Measurements from ENCODE around the gene C10orf90. TPM values are rescaled to one million over a fixed set of nuclear protein-coding genes. Genes with fewer than 3 reads are reported as not detected.

The C10orf90 gene
- total RNA-seq, 1 donor from 2014 or later: not detected

GRCh38 chr10:126595160-126595559, 75.3 kb downstream of the C10orf90 start:
- TF ChIP-seq, protein P1, sequence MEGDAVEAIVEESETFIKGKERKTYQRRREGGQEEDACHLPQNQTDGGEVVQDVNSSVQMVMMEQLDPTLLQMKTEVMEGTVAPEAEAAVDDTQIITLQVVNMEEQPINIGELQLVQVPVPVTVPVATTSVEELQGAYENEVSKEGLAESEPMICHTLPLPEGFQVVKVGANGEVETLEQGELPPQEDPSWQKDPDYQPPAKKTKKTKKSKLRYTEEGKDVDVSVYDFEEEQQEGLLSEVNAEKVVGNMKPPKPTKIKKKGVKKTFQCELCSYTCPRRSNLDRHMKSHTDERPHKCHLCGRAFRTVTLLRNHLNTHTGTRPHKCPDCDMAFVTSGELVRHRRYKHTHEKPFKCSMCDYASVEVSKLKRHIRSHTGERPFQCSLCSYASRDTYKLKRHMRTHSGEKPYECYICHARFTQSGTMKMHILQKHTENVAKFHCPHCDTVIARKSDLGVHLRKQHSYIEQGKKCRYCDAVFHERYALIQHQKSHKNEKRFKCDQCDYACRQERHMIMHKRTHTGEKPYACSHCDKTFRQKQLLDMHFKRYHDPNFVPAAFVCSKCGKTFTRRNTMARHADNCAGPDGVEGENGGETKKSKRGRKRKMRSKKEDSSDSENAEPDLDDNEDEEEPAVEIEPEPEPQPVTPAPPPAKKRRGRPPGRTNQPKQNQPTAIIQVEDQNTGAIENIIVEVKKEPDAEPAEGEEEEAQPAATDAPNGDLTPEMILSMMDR (IDR thresholded peaks at IDR 0.05; ENCODE audit: unreplicated experiment): no peak
- Mint-ChIP-seq H3K27me3 (peaks cover 14% of the 10 kb centered on the region), H3K27ac (no peak overlapping the region)

DNA sequence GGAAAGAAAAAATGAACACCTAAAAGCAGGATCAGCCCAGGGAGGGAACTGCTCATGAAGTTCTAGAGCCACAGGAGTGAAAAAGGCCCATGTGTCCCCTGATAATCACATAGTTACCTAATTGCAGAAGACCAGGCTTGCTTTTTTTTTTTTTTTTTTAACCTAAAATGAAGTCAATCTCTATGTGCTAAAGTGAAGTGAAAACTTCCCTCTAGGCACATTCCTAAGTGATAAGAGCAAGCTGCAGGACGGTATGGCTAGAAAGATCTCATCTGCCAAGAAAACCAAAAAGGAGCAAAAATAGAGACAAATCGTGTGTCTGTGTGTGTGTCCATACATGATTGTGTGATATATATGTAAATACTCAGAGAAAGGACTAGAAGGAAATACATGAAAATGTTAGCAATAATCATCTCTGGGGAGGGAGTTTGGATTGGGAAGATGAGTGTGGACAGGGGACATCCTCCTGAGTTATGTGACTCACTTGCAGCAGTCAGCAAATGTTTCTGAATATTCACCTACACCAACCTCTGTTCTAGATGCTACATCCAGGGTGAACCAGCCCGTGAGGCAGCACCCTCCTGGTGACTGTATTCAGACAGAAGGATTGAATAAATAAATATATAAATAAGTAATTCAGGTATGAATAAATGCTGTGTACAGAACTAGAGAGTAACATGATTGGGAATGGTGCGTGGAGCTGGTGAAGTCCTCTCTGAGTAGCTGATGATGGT, 76.4 kb downstream of the C10orf90 start:
- TF ChIP-seq, protein P1 (IDR thresholded peaks at IDR 0.05; ENCODE audit: unreplicated experiment): no peak
- Mint-ChIP-seq H3K27me3 (peaks cover 14% of the 10 kb centered on the region), H3K36me3 (ENCODE audit: insufficient read depth) (no peaks in the 10 kb centered on the region), H3K4me1 (ENCODE audit: low read depth) (no peaks in the 10 kb centered on the region), H3K4me3 (ENCODE audit: low read depth) (no peak overlapping the region), H3K27ac (no peak overlapping the region), H3K9me3 (ENCODE audit: low read depth) (no peaks in the 10 kb centered on the region)
- DNase-seq (ENCODE audit: low spot score, unreplicated experiment): no peak

More at GRCh38 chr10:126595160-126595559, 75.3 kb downstream of the C10orf90 start:
- no peaks in the 10 kb centered on the region for H3K36me3 Mint-ChIP-seq (ENCODE audit: insufficient read depth)
- H3K4me1 Mint-ChIP-seq (ENCODE audit: low read depth): no peaks in the 10 kb centered on the region
- H3K9me3 Mint-ChIP-seq (ENCODE audit: low read depth): no peaks in the 10 kb centered on the region
- DNase-seq (ENCODE audit: low spot score, unreplicated experiment): no peak
- no peak overlapping the region for H3K4me3 Mint-ChIP-seq (ENCODE audit: low read depth)

DNA sequence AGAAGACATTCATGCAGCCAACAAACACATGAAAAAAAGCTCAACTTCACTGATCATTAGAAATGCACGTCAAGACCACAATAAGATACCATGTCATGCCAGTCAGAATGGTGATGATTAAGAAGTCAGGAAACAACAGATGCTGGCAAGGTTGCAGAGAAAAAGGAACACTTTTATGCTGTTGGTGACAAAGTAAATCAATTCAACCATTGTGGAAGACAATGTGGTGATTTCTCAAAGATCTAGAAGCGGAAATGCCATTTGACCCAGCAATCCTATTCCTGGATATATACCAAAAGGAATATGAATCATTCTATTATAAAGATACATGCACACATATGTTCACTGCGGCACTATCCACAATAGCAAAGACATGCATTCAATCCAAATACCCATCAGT, 77.6 kb downstream of the C10orf90 start:
- Mint-ChIP-seq H3K9me3 (ENCODE audit: low read depth) (no peaks in the 10 kb centered on the region), H3K36me3 (ENCODE audit: insufficient read depth) (no peaks in the 10 kb centered on the region), H3K27ac (no peak overlapping the region), H3K4me1 (ENCODE audit: low read depth) (no peaks in the 10 kb centered on the region), H3K27me3 (peaks cover 17% of the 10 kb centered on the region), H3K4me3 (ENCODE audit: low read depth) (no peak overlapping the region)
- TF ChIP-seq, protein P1 (IDR thresholded peaks at IDR 0.05; ENCODE audit: unreplicated experiment): no peak
- no peak for DNase-seq (ENCODE audit: low spot score, unreplicated experiment)

- TF ChIP-seq, protein P1 (IDR thresholded peaks at IDR 0.05; ENCODE audit: unreplicated experiment): no peak
- Mint-ChIP-seq H3K4me3 (ENCODE audit: low read depth) (no peak overlapping the region), H3K27ac (no peak overlapping the region), H3K36me3 (ENCODE audit: insufficient read depth) (no peaks in the 10 kb centered on the region), H3K27me3 (peaks cover 28% of the 10 kb centered on the region), H3K4me1 (ENCODE audit: low read depth) (peaks cover 2% of the 10 kb centered on the region), H3K9me3 (ENCODE audit: low read depth) (no peaks in the 10 kb centered on the region)
- no peak for DNase-seq (ENCODE audit: low spot score, unreplicated experiment)
These were observed 82.5 kb downstream of the C10orf90 start for GRCh38 chr10:126588024-126588423.

DNA sequence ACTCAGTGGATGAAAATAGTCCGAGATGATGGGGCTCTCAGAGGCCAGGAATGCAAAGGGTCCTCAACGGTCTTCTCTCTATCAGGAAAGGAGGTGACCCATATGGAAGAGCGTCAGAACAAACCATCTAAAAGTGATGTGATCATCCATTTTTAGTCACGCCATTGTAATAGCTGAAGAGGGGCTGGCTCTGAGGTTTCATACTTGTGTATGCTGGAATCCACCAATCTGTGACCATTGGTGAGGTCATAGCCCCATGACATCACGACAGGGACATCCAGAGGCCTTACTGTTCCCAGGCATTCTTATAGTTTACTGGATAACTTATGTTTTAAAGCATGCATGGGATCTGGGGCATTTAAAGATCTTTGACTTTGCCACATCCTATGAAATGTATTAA, 83.6 kb downstream of the C10orf90 start:
- no peak overlapping the region for H3K27ac Mint-ChIP-seq
- no peak for DNase-seq (ENCODE audit: low spot score, unreplicated experiment)
- peaks cover 30% of the 10 kb centered on the region for H3K27me3 Mint-ChIP-seq
- no peaks in the 10 kb centered on the region for H3K9me3 Mint-ChIP-seq (ENCODE audit: low read depth)
- H3K36me3 Mint-ChIP-seq (ENCODE audit: insufficient read depth): no peaks in the 10 kb centered on the region
- H3K4me1 Mint-ChIP-seq (ENCODE audit: low read depth): peaks cover 2% of the 10 kb centered on the region
- no peak overlapping the region for H3K4me3 Mint-ChIP-seq (ENCODE audit: low read depth)
- TF ChIP-seq, protein P1 (IDR thresholded peaks at IDR 0.05; ENCODE audit: unreplicated experiment): no peak
